Measurements from ENCODE around the gene NR2F2.
A peak's percentile ranks its signal among the peaks of the same experiment; 100 is the strongest.

The NR2F2 gene

GRCh38 chr15:96324940-96325540 lies 5.5 kb upstream of the NR2F2 start:
- H3K9ac ChIP-seq (ENCODE audit: low read length in 5 of 5): peak overlapping the region in 2 of 5 donors; percentile 60 to 71

DNA sequence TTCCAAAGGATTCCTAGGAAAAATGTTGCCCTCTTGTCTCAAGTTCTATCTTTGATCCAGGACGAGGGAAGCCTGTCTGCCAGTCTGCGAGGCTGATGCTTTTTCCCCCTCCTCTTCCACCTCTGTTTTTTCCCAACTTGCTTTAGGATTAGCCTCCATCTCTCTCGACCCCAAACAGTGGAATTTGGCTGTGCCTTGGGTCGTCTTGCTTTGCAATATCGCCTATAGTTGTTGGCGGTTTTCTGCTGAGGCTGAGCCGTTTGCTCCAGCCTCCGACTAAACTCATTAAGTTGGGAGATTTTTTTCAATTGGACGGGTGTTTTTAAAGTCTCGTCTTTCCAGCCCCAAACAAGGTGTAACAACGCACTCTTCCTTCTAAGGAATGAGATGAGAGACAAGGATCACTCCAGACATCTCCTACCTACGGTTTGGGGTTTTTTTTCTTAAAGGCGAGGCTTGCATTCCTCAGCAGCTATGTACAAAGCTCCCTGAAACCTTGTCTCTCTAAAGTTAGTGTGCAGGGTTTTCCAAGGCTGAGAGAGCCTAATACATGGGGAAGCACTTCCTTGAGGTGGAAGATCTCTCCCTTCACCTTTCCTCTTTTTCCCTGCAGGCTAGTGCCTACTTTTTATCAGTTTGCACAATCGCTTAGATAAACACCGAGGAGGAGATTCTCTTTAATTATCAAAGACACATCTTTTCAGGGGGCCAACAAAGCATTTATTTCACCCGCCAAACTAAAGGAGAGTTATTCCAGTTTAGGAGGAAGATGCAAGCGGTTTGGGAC lies 4.8 kb upstream of the NR2F2 start:
- Histone ChIP-seq H3K9ac (ENCODE audit: low read length in 5 of 5) (peak overlapping the region in 3 of 5 donors; percentile 10 to 71 (median 60)), H3K36me3 (ENCODE audit: control insufficient read depth in 5 of 5, insufficient read depth in 5 of 5, low read length in 5 of 5) (no peaks in the 10 kb centered on the region), H3K27me3 (ENCODE audit: control insufficient read depth in 5 of 5, insufficient read depth in 4 of 5, low read length in 5 of 5) (peaks cover 3 to 19% (median 11%) of the 10 kb centered on the region in 5 donors), H3K4me3 (ENCODE audit: low read depth in 1 of 5, low read length in 5 of 5) (peak overlapping the region; percentile 70 to 88 (median 75)), H3K27ac (ENCODE audit: low read depth, low read length) (peak overlapping the region; percentile 55), H3K9me3 (ENCODE audit: control insufficient read depth in 5 of 5, low read length in 5 of 5) (no peaks in the 10 kb centered on the region), H3K4me1 (ENCODE audit: control insufficient read depth in 5 of 5, insufficient read depth in 5 of 5, low read length in 5 of 5) (peaks cover 0 to 78% (median 56%) of the 10 kb centered on the region in 5 donors)

More at GRCh38 chr15:96324940-96325540, 5.5 kb upstream of the NR2F2 start:
- Histone ChIP-seq H3K9me3 (ENCODE audit: control insufficient read depth in 5 of 5, low read length in 5 of 5) (no peaks in the 10 kb centered on the region), H3K36me3 (ENCODE audit: control insufficient read depth in 5 of 5, insufficient read depth in 5 of 5, low read length in 5 of 5) (no peaks in the 10 kb centered on the region), H3K4me1 (ENCODE audit: control insufficient read depth in 5 of 5, insufficient read depth in 5 of 5, low read length in 5 of 5) (peaks cover 0 to 80% (median 55%) of the 10 kb centered on the region in 5 donors), H3K4me3 (ENCODE audit: low read depth in 1 of 5, low read length in 5 of 5) (peak overlapping the region; percentile 70 to 88 (median 75)), H3K27me3 (ENCODE audit: control insufficient read depth in 5 of 5, insufficient read depth in 4 of 5, low read length in 5 of 5) (peaks cover 3 to 19% (median 12%) of the 10 kb centered on the region in 5 donors), H3K27ac (ENCODE audit: low read depth, low read length) (peak overlapping the region; percentile 55)

GRCh38 chr15:96326328-96327154 lies 4.0 kb upstream of the NR2F2 start:
- Histone ChIP-seq H3K27ac (ENCODE audit: low read depth, low read length) (peak overlapping the region; percentile 55), H3K9me3 (ENCODE audit: control insufficient read depth in 5 of 5, low read length in 5 of 5) (no peaks in the 10 kb centered on the region), H3K9ac (ENCODE audit: low read length in 5 of 5) (peak overlapping the region; percentile 9 to 71 (median 60)), H3K4me1 (ENCODE audit: control insufficient read depth in 5 of 5, insufficient read depth in 5 of 5, low read length in 5 of 5) (peaks cover 0 to 69% (median 50%) of the 10 kb centered on the region in 5 donors), H3K36me3 (ENCODE audit: control insufficient read depth in 5 of 5, insufficient read depth in 5 of 5, low read length in 5 of 5) (no peaks in the 10 kb centered on the region), H3K27me3 (ENCODE audit: control insufficient read depth in 5 of 5, insufficient read depth in 4 of 5, low read length in 5 of 5) (peaks cover 3 to 16% (median 6%) of the 10 kb centered on the region in 5 donors), H3K4me3 (ENCODE audit: low read depth in 1 of 5, low read length in 5 of 5) (peak overlapping the region; percentile 70 to 88 (median 75))

- H3K4me1 ChIP-seq (ENCODE audit: control insufficient read depth in 5 of 5, insufficient read depth in 5 of 5, low read length in 5 of 5): peaks cover 0 to 62% (median 47%) of the 10 kb centered on the region in 5 donors
- H3K27me3 ChIP-seq (ENCODE audit: control insufficient read depth in 5 of 5, insufficient read depth in 4 of 5, low read length in 5 of 5): peaks cover 3 to 15% (median 6%) of the 10 kb centered on the region in 5 donors
These were observed 3.3 kb upstream of the NR2F2 start for GRCh38 chr15:96327155-96327741.

DNA sequence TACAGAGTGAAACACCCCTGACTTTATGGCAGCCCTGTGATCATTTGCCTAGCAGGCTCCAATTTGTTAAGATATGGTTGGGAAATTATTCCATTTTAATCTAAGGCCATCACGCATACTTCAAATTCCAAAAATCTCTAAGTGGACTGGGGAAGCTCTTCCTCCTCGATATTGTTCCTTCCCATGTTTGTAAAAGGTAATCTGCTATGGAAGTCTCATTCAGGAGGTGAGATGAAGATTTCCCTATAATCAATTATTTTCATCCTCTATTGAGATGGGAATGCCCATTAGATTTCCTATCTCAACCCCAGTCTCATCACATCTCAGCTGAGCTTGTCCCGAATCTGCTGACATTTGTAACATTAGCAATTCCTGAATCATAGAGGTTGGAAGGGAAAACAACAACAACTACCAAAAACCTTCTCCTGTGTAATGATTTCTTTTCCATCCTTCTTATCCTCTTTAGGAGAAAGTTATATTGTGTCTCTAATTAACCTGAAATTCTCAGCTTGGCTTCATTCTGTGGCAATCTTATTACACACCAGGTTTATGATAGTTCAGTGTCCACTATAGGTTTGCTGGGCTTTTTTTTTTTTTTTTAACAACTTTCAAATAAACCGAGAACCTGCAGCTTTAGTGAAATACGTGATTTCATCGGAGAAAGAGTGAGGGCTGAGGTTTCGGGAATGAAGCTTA lies 2.2 kb upstream of the NR2F2 start:
- Histone ChIP-seq H3K4me1 (ENCODE audit: control insufficient read depth in 5 of 5, insufficient read depth in 5 of 5, low read length in 5 of 5) (peaks cover 0 to 52% (median 40%) of the 10 kb centered on the region in 5 donors), H3K9me3 (ENCODE audit: control insufficient read depth in 5 of 5, low read length in 5 of 5) (no peaks in the 10 kb centered on the region), H3K27me3 (ENCODE audit: control insufficient read depth in 5 of 5, insufficient read depth in 4 of 5, low read length in 5 of 5) (peaks cover 0 to 9% (median 4%) of the 10 kb centered on the region in 5 donors), H3K9ac (ENCODE audit: low read length in 5 of 5) (peak overlapping the region in 1 of 5 donors; percentile 12), H3K36me3 (ENCODE audit: control insufficient read depth in 5 of 5, insufficient read depth in 5 of 5, low read length in 5 of 5) (no peaks in the 10 kb centered on the region), H3K4me3 (ENCODE audit: low read depth in 1 of 5, low read length in 5 of 5) (peak overlapping the region in 3 of 5 donors; percentile 11 to 75 (median 39)), H3K27ac (ENCODE audit: low read depth, low read length) (no peak overlapping the region)

More at GRCh38 chr15:96327155-96327741, 3.3 kb upstream of the NR2F2 start:
- Histone ChIP-seq H3K27ac (ENCODE audit: low read depth, low read length) (peak overlapping the region; percentile 55), H3K36me3 (ENCODE audit: control insufficient read depth in 5 of 5, insufficient read depth in 5 of 5, low read length in 5 of 5) (no peaks in the 10 kb centered on the region), H3K4me3 (ENCODE audit: low read depth in 1 of 5, low read length in 5 of 5) (peak overlapping the region; percentile 70 to 88 (median 75)), H3K9me3 (ENCODE audit: control insufficient read depth in 5 of 5, low read length in 5 of 5) (no peaks in the 10 kb centered on the region), H3K9ac (ENCODE audit: low read length in 5 of 5) (peak overlapping the region; percentile 9 to 71 (median 60))

DNA sequence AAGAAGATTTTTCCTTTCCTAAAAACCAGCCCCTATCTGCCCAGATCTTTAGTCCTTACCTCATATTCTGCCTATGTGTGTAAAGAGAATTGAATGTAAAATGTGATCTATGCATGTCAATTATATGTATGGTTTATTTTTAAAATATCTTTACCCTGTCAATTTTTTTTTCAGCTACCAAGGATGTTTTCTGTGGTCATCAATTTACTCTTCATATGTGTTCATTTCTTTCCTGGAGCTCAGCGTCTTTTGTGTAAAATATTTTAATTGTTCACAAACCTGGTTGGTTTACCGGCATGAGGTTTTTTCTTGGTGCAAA lies 1.7 kb upstream of the NR2F2 start:
- peak overlapping the region in 1 of 5 donors; percentile 39 for H3K4me3 ChIP-seq (ENCODE audit: low read depth in 1 of 5, low read length in 5 of 5)

GRCh38 chr15:96329403-96329981 lies 1.0 kb upstream of the NR2F2 start:
- peak overlapping the region; percentile 70 for H3K27ac ChIP-seq (ENCODE audit: low read depth, low read length)
- peak overlapping the region in 3 of 5 donors; percentile 28 to 76 (median 30) for H3K9ac ChIP-seq (ENCODE audit: low read length in 5 of 5)
- peak overlapping the region; percentile 65 to 84 (median 78) for H3K4me3 ChIP-seq (ENCODE audit: low read depth in 1 of 5, low read length in 5 of 5)
- H3K27me3 ChIP-seq (ENCODE audit: control insufficient read depth in 5 of 5, insufficient read depth in 4 of 5, low read length in 5 of 5): peaks cover 0 to 10% (median 2%) of the 10 kb centered on the region in 5 donors
- H3K36me3 ChIP-seq (ENCODE audit: control insufficient read depth in 5 of 5, insufficient read depth in 5 of 5, low read length in 5 of 5): peaks cover 0 to 6% (median 5%) of the 10 kb centered on the region in 5 donors
- H3K4me1 ChIP-seq (ENCODE audit: control insufficient read depth in 5 of 5, insufficient read depth in 5 of 5, low read length in 5 of 5): peaks cover 2 to 51% (median 42%) of the 10 kb centered on the region in 5 donors
- H3K9me3 ChIP-seq (ENCODE audit: control insufficient read depth in 5 of 5, low read length in 5 of 5): no peaks in the 10 kb centered on the region

More for the DNA sequence above, 1.7 kb upstream of the NR2F2 start:
- Histone ChIP-seq H3K9ac (ENCODE audit: low read length in 5 of 5) (no peak overlapping the region), H3K27ac (ENCODE audit: low read depth, low read length) (no peak overlapping the region), H3K9me3 (ENCODE audit: control insufficient read depth in 5 of 5, low read length in 5 of 5) (no peaks in the 10 kb centered on the region), H3K27me3 (ENCODE audit: control insufficient read depth in 5 of 5, insufficient read depth in 4 of 5, low read length in 5 of 5) (peaks cover 0 to 6% (median 3%) of the 10 kb centered on the region in 5 donors), H3K36me3 (ENCODE audit: control insufficient read depth in 5 of 5, insufficient read depth in 5 of 5, low read length in 5 of 5) (no peaks in the 10 kb centered on the region), H3K4me1 (ENCODE audit: control insufficient read depth in 5 of 5, insufficient read depth in 5 of 5, low read length in 5 of 5) (peaks cover 0 to 51% (median 40%) of the 10 kb centered on the region in 5 donors)

GRCh38 chr15:96330064-96330449 lies 443 bp upstream of the NR2F2 start:
- Histone ChIP-seq H3K4me1 (ENCODE audit: control insufficient read depth in 5 of 5, insufficient read depth in 5 of 5, low read length in 5 of 5) (peaks cover 2 to 52% (median 48%) of the 10 kb centered on the region in 5 donors), H3K27me3 (ENCODE audit: control insufficient read depth in 5 of 5, insufficient read depth in 4 of 5, low read length in 5 of 5) (peaks cover 0 to 10% (median 2%) of the 10 kb centered on the region in 5 donors), H3K36me3 (ENCODE audit: control insufficient read depth in 5 of 5, insufficient read depth in 5 of 5, low read length in 5 of 5) (peaks cover 0 to 10% (median 5%) of the 10 kb centered on the region in 5 donors), H3K27ac (ENCODE audit: low read depth, low read length) (peak overlapping the region; percentile 70), H3K9ac (ENCODE audit: low read length in 5 of 5) (peak overlapping the region in 4 of 5 donors; percentile 28 to 76 (median 30)), H3K9me3 (ENCODE audit: control insufficient read depth in 5 of 5, low read length in 5 of 5) (no peaks in the 10 kb centered on the region), H3K4me3 (ENCODE audit: low read depth in 1 of 5, low read length in 5 of 5) (peak overlapping the region; percentile 65 to 84 (median 78))
